Measurements from ENCODE around the gene PPHLN1.

GRCh38 chr12:42306297-42306696 is 19.7 kb upstream of the PPHLN1 start:
- TF ChIP-seq, protein P1, sequence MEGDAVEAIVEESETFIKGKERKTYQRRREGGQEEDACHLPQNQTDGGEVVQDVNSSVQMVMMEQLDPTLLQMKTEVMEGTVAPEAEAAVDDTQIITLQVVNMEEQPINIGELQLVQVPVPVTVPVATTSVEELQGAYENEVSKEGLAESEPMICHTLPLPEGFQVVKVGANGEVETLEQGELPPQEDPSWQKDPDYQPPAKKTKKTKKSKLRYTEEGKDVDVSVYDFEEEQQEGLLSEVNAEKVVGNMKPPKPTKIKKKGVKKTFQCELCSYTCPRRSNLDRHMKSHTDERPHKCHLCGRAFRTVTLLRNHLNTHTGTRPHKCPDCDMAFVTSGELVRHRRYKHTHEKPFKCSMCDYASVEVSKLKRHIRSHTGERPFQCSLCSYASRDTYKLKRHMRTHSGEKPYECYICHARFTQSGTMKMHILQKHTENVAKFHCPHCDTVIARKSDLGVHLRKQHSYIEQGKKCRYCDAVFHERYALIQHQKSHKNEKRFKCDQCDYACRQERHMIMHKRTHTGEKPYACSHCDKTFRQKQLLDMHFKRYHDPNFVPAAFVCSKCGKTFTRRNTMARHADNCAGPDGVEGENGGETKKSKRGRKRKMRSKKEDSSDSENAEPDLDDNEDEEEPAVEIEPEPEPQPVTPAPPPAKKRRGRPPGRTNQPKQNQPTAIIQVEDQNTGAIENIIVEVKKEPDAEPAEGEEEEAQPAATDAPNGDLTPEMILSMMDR (IDR thresholded peaks at IDR 0.05; ENCODE audit: control extremely low read depth in 1 of 3, insufficient read depth in 1 of 3, low read depth in 1 of 3, low read length in 3 of 3), result no peak
- TF ChIP-seq HDAC2 (IDR thresholded peaks at IDR 0.05; ENCODE audit: borderline replicate concordance in 1 of 2, low read depth in 2 of 2, low read length in 2 of 2) (no peak), POLR2AphosphoS5 (IDR thresholded peaks at IDR 0.05; ENCODE audit: low read depth, low read length) (no peak), EZH2 (IDR thresholded peaks at IDR 0.05; ENCODE audit: low read depth, low read length, severe bottlenecking) (no peak), GABPA (IDR thresholded peaks at IDR 0.05; ENCODE audit: borderline replicate concordance, insufficient read depth, low read length) (no peak)

All from H1 (cell line).